PFSK-1 (cell line): Measurements from ENCODE around the gene PEAK1.

Source experiments
- FOXP2 ChIP-seq: optimal IDR thresholded peaks from 2 replicates; pipeline ENCODE3; 2011; ENCODE audit warnings: borderline replicate concordance, control low read depth, inconsistent platforms; ENCODE audit not compliant: insufficient read depth; ENCODE audit errors: extremely low read length, extremely low read depth
- POLR2AphosphoS5 ChIP-seq: IDR thresholded peaks from 2 replicates; pipeline ENCODE4 v1.6.1; 2012; ENCODE audit warnings: low read depth, mild to moderate bottlenecking, control low read depth, low read length, moderate library complexity
- REST ChIP-seq, 2 experiments: IDR thresholded peaks; 2 replicates each; pipeline versions ENCODE4 v1.6.1 to v1.8.0; 2011 to 2012; ENCODE audit warnings: low read depth in 2 of 2, low read length in 2 of 2, control low read depth in 1 of 2, inconsistent platforms in 1 of 2, mild to moderate bottlenecking in 1 of 2, moderate library complexity in 1 of 2; ENCODE audit not compliant: insufficient read depth in 1 of 2
- SIN3A ChIP-seq: IDR thresholded peaks from 2 replicates; pipeline ENCODE4 v1.6.1; 2012; ENCODE audit warnings: mild to moderate bottlenecking, low read length, moderate library complexity, borderline replicate concordance; ENCODE audit not compliant: insufficient read depth
- TAF1 ChIP-seq: IDR thresholded peaks from 2 replicates; pipeline ENCODE4 v1.6.1; 2012; ENCODE audit warnings: low read length, control low read depth, borderline replicate concordance; ENCODE audit not compliant: insufficient read depth

The PEAK1 gene

GRCh38 chr15:77418966-77419835 is 703 bp downstream of the PEAK1 start:
- TF ChIP-seq TAF1: no peak
- TF ChIP-seq FOXP2: peak; percentile 31

- TF ChIP-seq SIN3A (no peak), FOXP2 (no peak), POLR2AphosphoS5 (no peak), TAF1 (no peak), REST (IDR thresholded peaks at IDR 0.05; ENCODE audit: insufficient read depth in 1 of 2, low read depth in 2 of 2, low read length in 2 of 2) (no peak)
Measured at GRCh38 chr15:77418391-77418965, 1.4 kb downstream of the PEAK1 start.

DNA sequence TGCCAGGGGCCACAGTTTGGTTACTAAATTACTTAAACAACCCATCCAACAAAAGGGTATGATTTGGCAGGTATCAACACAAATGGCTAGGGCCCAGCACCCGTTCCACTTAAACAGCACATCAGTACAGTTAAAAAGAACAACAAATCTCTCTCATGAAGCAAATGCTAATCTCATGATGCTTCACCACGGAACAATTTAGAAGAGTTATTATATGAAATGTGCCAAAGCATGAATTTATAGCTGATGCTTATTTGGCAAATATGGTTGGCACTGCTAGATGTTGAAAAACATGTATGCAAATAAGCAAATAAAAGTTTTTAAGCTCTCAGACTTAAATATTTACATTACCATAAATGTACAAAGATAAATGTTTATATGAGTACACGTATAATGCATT is 2.3 kb downstream of the PEAK1 start:
- no peak for TF ChIP-seq REST (IDR thresholded peaks at IDR 0.05; ENCODE audit: insufficient read depth in 1 of 2, low read depth in 2 of 2, low read length in 2 of 2)
- no peak for TF ChIP-seq POLR2AphosphoS5
- TF ChIP-seq FOXP2: no peak
- no peak for TF ChIP-seq TAF1
- TF ChIP-seq SIN3A: no peak

- TF ChIP-seq SIN3A: no peak
- no peak for TF ChIP-seq TAF1
- TF ChIP-seq FOXP2: no peak
- no peak for TF ChIP-seq POLR2AphosphoS5
- TF ChIP-seq REST (IDR thresholded peaks at IDR 0.05; ENCODE audit: insufficient read depth in 1 of 2, low read depth in 2 of 2, low read length in 2 of 2): no peak
Measured at GRCh38 chr15:77416954-77417353, 3.0 kb downstream of the PEAK1 start.

DNA sequence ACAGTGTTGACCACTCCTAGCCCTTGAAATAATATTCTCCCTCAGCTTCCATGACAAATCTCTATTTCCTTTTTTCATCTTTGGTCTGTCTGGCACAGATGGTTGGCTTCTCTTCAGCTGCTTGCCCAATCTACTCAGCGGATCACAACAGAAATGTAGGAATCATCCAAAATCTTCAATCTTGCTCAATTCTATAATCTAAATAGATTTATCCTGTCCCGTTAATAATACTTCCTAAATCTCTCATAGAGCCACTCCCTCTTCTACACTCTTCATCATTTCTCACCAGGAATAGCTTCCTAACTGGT is 3.8 kb downstream of the PEAK1 start:
- TF ChIP-seq SIN3A (no peak), FOXP2 (no peak), TAF1 (no peak), REST (IDR thresholded peaks at IDR 0.05; ENCODE audit: insufficient read depth in 1 of 2, low read depth in 2 of 2, low read length in 2 of 2) (no peak), POLR2AphosphoS5 (no peak)
